Kasumi-1 (cell line): Measurements from ENCODE around the gene NXNL1.

Experiments
- DNase-seq, 2 experiments: peaks; one replicate each; lab custom pipeline; 2025; lab: John Stamatoyannopoulos, UW

Gene NXNL1

DNA sequence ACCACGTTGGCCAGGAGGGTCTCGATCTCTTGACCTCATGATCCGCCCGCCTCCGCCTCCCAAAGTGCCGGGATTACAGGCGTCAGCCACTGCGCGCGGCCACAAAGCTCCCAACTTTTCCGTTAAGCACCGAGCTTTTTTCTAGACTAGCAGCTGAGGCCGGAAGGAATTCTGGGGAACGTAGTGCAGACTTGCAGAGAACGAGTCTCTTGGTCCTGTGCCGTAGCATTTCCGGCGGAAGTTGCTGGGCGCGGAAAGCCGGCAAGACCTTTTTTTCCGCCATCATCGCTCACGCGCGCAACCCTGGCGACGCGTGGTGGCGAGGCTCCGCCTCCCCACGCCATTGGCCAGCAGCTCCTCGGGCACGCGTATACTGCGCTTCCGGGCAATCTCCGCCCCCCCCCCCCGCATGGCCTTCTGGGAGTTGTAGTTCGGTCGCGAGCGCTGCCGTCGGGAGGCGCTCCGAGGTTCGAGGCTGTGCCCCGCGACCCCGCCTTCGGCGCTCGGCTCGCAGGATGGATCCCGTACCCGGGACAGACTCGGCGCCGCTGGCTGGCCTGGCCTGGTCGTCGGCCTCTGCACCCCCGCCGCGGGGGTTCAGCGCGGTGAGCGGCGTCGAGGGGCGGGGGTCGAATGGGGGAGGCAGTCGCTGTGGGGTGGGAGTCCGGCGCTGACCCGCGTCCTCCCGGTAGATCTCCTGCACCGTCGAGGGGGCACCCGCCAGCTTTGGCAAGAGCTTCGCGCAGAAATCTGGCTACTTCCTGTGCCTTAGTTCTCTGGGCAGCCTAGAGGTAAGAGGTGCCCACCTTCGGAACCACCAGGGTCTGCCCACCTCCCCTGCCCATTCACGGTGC lies 40.9 kb downstream of the NXNL1 start, which contains the start of gene MVB12A:
TSS of gene MVB12A (plus strand) at position 427 of the 854 bp plus-strand sequence. CDS start at position 516, 89 bp downstream.
- DNase-seq: peak; percentile 98

- DNase-seq: no peak
Measured at GRCh38 chr19:17419154-17419620, 41.5 kb downstream of the NXNL1 start.

GRCh38 chr19:17418710-17419109 lies 42.0 kb downstream of the NXNL1 start:
- DNase-seq: no peak

DNA sequence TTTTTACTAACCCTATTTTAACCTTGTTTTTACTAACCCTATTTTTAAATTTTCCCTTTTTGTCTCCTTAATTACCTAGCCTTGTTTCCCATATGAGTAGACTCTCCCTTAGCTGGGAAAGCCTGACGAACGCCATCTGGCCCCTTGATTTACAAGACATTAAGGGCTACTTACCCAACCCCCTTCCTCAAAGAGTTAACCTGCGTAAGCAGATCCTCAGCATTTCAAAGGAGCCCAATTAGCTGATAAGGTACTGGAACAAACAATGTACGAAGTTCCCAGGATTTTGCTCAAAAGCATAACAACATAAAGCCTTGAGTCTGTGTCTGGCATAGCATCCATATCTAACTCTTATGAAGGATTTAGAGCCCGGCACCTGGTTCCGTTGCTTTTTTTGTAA lies 45.6 kb downstream of the NXNL1 start:
- DNase-seq: no peak

- DNase-seq: no peak
Measured at GRCh38 chr19:17414097-17414496, 46.6 kb downstream of the NXNL1 start.

- no peak for DNase-seq
Measured at GRCh38 chr19:17411801-17412200, 48.9 kb downstream of the NXNL1 start.

DNA sequence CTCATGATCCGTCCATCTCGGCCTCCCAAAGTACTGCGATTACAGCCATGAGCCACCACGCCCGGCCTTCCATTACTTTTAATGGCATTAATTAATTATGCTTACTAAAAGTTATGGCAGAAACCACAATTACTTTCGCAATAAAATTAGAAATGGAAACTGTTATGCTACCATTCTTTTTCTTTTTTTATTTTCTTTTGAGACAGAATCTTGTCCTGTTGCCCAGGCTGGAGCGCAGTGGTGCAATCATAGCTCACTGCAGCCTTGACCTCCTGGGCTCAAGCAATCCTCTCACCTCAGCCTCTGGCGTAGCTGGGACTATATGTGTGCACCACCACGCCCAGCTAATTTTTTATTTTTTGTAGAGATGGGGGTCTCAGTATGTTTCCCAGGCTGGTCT lies 50.7 kb downstream of the NXNL1 start:
- no peak for DNase-seq

DNA sequence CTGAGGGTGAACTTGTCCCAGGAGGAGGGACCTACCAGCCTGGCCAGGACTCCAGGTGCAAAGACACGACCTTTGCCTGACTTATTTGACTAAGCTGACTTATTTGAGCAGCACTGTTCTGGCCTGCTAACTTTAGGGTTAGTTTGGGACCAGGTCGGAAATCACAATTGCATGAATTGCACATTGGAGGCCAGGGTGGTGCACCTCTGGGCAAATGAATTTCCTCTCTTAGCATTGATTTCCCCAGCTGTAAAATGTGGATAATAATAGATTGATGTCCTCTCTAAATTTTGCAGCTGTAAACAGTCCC lies 53.9 kb downstream of the NXNL1 start:
- no peak for DNase-seq

DNA sequence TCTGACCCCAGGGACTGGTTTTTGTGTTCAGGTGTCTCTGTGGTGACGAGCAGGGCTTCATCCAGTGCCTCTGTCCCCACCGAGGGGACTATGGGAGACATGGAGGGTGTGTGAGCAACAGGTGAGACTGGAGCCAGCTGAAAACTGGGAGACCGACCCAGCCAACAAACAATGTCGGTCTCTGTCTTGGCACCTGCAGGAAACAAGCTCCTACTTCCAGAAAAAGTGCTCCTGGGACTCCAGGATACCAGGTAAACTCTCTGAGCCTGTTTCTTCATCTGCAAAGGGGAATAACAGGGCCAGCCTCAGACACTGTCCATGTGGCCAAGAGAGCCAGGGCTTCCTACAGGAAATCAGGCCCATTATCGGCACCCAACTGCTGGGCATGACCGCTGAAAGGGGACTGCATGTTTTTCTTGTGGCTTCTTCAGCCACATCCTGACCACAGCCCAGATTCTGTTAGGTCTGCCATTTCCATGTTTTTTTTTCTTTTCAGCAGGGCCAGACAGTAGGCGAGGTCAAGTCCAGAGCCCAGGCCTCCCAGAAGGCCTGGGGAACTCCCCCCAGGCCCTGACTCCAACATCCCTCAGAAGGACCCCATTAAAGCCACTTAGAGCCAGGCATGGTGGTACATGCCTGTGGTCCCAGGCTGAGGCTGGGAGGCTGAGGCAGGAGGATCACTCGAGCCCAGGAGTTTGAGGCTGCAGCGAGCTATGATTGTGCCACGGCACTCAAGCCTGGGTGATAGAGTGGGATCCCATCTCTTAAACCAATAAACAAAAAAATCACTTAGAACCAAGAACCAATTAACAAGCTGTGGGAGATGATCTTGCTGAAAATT lies 54.5 kb downstream of the NXNL1 start:
- DNase-seq: no peak
